DOHH2 (cell line): ENCODE results near the gene FRY.
A peak's percentile ranks its signal among the peaks of the same experiment; 100 is the strongest.

ENCODE experiments used
- H3F3A ChIP-seq: fragments of 200-600 bp; sonication (generic), shearing (Covaris generic); 2 replicates; pipeline ENCODE4 v1.6.0; 2016; ENCODE audit warnings: antibody characterized with exemption, mild to moderate bottlenecking; ENCODE audit not compliant: control insufficient read depth, insufficient read depth
- H3K27ac ChIP-seq: fragments of 200-600 bp; sonication (generic); 2 replicates; pipeline ENCODE4 v1.5.1; 2014; ENCODE audit warnings: low read depth, mild to moderate bottlenecking, low read length, moderate library complexity
- H3K27me3 ChIP-seq: fragments of 200-600 bp; sonication (generic); 2 replicates; pipeline ENCODE4 v1.6.1; 2014; ENCODE audit warnings: mild to moderate bottlenecking, low read length, mixed read lengths; ENCODE audit not compliant: control insufficient read depth
- H3K36me3 ChIP-seq: fragments of 200-600 bp; sonication (generic); 2 replicates; pipeline ENCODE4 v1.6.1; 2014; ENCODE audit warnings: mild to moderate bottlenecking, low read length, moderate library complexity, mixed read lengths; ENCODE audit not compliant: control insufficient read depth
- H3K4me1 ChIP-seq: fragments of 200-600 bp; sonication (generic); 2 replicates; pipeline ENCODE4 v1.6.1; 2014; ENCODE audit warnings: mild to moderate bottlenecking, low read length, mixed read lengths; ENCODE audit not compliant: control insufficient read depth
- H3K4me2 ChIP-seq: fragments of 200-600 bp; sonication (generic); 2 replicates; pipeline ENCODE4 v1.6.0; 2014; ENCODE audit warnings: mild to moderate bottlenecking, low read length, moderate library complexity
- H3K4me3 ChIP-seq: fragments of 200-600 bp; sonication (generic); 2 replicates; pipeline ENCODE4 v1.5.1; 2014; ENCODE audit warnings: mild to moderate bottlenecking, low read length, mixed read lengths
- H3K79me2 ChIP-seq: fragments of 200-600 bp; sonication (generic); 2 replicates; pipeline ENCODE4 v1.6.1; 2014; ENCODE audit warnings: mild to moderate bottlenecking, low read length, mixed read lengths; ENCODE audit not compliant: control insufficient read depth
- H3K9me2 ChIP-seq: fragments of 200-600 bp; sonication (generic); replicated peaks from 2 replicates; pipeline ENCODE4 v1.6.1; 2014; ENCODE audit warnings: mild to moderate bottlenecking, low read length, mixed read lengths; ENCODE audit not compliant: control insufficient read depth
- H3K9me3 ChIP-seq: fragments of 200-600 bp; sonication (generic); 2 replicates; pipeline ENCODE4 v1.6.1; 2014; ENCODE audit warnings: antibody characterized with exemption, low read length, mixed read lengths; ENCODE audit not compliant: control insufficient read depth, insufficient read depth
- H4K20me1 ChIP-seq: fragments of 200-600 bp; sonication (generic); 2 replicates; pipeline ENCODE4 v1.6.0; 2014; ENCODE audit warnings: low read depth, mild to moderate bottlenecking, antibody characterized with exemption, low read length, moderate library complexity; ENCODE audit not compliant: control insufficient read depth, insufficient read depth
- EZH2phosphoT487 ChIP-seq: fragments of 200-600 bp; sonication (generic); IDR thresholded peaks from 2 replicates; pipeline ENCODE4 v1.6.1; 2017; ENCODE audit warnings: borderline replicate concordance, mild to moderate bottlenecking, antibody characterized with exemption, low read length, moderate library complexity, mixed read lengths
- TF ChIP-seq, protein P1 (sequence below): fragments of 200-600 bp; sonication (generic); IDR thresholded peaks from one replicate; pipeline ENCODE4 v1.5.1; 2014; ENCODE audit warnings: antibody characterized with exemption, mild to moderate bottlenecking, low read depth, low read length; ENCODE audit not compliant: poor library complexity, severe bottlenecking

The FRY gene

DNA sequence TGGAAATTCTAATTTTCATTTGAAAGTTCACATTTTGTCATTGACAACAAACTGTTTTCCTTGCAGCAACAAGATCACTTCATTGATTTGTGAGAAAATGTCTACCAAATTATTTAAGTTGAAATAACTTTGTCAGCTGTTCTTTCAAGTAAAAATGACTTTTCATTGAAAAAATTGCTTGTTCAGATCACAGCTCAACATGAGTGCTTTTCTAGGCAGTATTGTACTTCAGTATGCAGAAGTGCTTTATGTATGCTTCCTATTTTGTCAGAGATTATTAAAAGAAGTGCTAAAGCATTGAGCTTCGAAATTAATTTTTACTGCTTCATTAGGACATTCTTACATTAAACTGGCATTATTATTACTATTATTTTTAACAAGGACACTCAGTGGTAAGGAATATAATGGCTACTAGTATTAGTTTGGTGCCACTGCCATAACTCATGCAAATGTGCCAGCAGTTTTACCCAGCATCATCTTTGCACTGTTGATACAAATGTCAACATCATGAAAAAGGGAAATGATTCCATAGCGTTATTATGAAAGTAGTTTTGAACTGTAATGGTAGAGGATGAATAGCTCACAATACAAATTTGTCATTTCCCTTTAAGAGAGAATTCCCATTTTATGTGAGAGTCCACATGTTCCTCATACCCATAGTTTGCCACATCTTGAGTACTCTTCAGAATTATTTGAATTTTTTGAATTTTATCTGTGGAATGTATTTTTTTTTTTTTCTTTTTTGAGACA lies 286.3 kb downstream of the FRY start:
- Histone ChIP-seq H3K9me2 (no peaks in the 10 kb centered on the region), H3K79me2 (peaks cover 77% of the 10 kb centered on the region), H3K27ac (no peak overlapping the region), H3F3A (0 out of 2 replicates have a peak, but pooled peaks cover 5% of the 10 kb centered on the region), H3K36me3 (peaks cover 70% of the 10 kb centered on the region), H3K27me3 (no peaks in the 10 kb centered on the region), H3K4me1 (peaks cover 34% of the 10 kb centered on the region), H3K4me3 (peak overlapping the region; percentile 71), H4K20me1 (no peaks in the 10 kb centered on the region), H3K9me3 (no peaks in the 10 kb centered on the region), H3K4me2 (peak overlapping the region; percentile 99)
- TF ChIP-seq, protein P1, sequence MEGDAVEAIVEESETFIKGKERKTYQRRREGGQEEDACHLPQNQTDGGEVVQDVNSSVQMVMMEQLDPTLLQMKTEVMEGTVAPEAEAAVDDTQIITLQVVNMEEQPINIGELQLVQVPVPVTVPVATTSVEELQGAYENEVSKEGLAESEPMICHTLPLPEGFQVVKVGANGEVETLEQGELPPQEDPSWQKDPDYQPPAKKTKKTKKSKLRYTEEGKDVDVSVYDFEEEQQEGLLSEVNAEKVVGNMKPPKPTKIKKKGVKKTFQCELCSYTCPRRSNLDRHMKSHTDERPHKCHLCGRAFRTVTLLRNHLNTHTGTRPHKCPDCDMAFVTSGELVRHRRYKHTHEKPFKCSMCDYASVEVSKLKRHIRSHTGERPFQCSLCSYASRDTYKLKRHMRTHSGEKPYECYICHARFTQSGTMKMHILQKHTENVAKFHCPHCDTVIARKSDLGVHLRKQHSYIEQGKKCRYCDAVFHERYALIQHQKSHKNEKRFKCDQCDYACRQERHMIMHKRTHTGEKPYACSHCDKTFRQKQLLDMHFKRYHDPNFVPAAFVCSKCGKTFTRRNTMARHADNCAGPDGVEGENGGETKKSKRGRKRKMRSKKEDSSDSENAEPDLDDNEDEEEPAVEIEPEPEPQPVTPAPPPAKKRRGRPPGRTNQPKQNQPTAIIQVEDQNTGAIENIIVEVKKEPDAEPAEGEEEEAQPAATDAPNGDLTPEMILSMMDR: no peak

DNA sequence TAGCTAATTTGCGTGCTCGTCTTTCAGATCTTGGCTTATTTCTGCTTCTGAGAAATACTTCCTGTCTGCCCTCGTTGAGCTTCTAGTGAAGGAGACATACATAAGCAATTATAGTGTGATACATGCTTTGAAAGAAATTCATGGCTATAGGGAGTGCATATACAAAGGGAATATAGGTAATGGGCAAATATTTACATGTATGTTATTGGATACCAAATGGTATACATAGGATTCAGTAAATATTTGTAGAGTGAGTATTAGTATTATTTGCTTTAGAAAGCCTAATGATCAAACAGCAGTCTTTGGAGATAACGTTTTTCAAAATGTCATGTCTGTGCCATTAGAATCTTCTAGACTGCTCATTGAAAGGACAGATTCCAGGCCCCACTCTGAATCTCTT lies 289.0 kb downstream of the FRY start:
- Histone ChIP-seq H4K20me1 (no peaks in the 10 kb centered on the region), H3K9me2 (no peaks in the 10 kb centered on the region), H3K9me3 (no peaks in the 10 kb centered on the region), H3K4me1 (peaks cover 23% of the 10 kb centered on the region), H3K79me2 (peaks cover 79% of the 10 kb centered on the region), H3F3A (0 out of 2 replicates have a peak, but pooled peaks cover 5% of the 10 kb centered on the region), H3K4me2 (no peak overlapping the region), H3K27ac (no peak overlapping the region), H3K36me3 (peaks cover 90% of the 10 kb centered on the region), H3K4me3 (no peak overlapping the region), H3K27me3 (no peaks in the 10 kb centered on the region)
- TF ChIP-seq, protein P1: no peak
- no peak for TF ChIP-seq EZH2phosphoT487

DNA sequence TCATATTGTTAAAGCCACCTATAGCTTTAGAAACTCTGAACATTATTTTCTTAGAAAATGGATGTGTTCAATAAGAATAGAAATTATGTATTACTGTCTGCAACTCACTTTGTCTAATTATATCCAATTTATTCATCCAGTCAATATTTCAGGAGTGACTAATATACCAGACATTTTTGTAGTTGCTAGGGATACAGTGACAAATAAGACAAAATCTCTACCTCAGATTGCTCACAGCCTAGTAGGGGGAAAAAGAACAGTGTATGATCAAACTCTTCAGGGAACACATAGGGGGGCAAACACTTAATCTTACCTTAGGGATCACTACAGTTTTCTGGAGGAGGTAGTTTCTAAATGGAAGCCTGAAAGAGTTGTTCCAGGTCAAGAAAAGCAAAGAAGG lies 292.3 kb downstream of the FRY start:
- H3K9me2 ChIP-seq: no peaks in the 10 kb centered on the region
- no peaks in the 10 kb centered on the region for H4K20me1 ChIP-seq
- H3K4me3 ChIP-seq: no peak overlapping the region
- H3K27me3 ChIP-seq: no peaks in the 10 kb centered on the region
- peaks cover 47% of the 10 kb centered on the region for H3K79me2 ChIP-seq
- H3K4me2 ChIP-seq: no peak overlapping the region
- no peaks in the 10 kb centered on the region for H3K4me1 ChIP-seq
- no peak for TF ChIP-seq EZH2phosphoT487
- TF ChIP-seq, protein P1: no peak
- no peak overlapping the region for H3K27ac ChIP-seq
- no peaks in the 10 kb centered on the region; the same call in 1 of the 2 replicates for H3F3A ChIP-seq
- no peaks in the 10 kb centered on the region for H3K9me3 ChIP-seq
- peaks cover 89% of the 10 kb centered on the region for H3K36me3 ChIP-seq
